ENCODE measurements around the gene SH3BP5L.
"Not testable (repeated sequence)": the region's sequence is repeated elsewhere in the genome, so short reads cannot be mapped to it uniquely, and the experiment has no call there.

The SH3BP5L gene

GRCh38 chr1:248800459-248800858 lies 25.3 kb downstream of the SH3BP5L start:
- no peak for FAIRE-seq
- no peak for DNase-seq (ENCODE audit: insufficient read length, low spot score)
- no peak for TF ChIP-seq CTCF (IDR thresholded peaks at IDR 0.05; ENCODE audit: insufficient read depth, missing control alignments)

GRCh38 chr1:248798791-248799190 lies 26.9 kb downstream of the SH3BP5L start:
- no peak for TF ChIP-seq CTCF (IDR thresholded peaks at IDR 0.05; ENCODE audit: insufficient read depth, missing control alignments)
- FAIRE-seq (peak; percentile 11), DNase-seq (ENCODE audit: insufficient read length, low spot score) (no peak)

- not testable (repeated sequence) for FAIRE-seq; DNase-seq (ENCODE audit: insufficient read length, low spot score)
These were observed 31.1 kb downstream of the SH3BP5L start for GRCh38 chr1:248794663-248795062.

- DNase-seq (ENCODE audit: insufficient read length, low spot score), result no peak
- FAIRE-seq, result no peak
These were observed 32.1 kb downstream of the SH3BP5L start for GRCh38 chr1:248793592-248793991.

GRCh38 chr1:248792342-248792741 lies 33.4 kb downstream of the SH3BP5L start:
- DNase-seq (ENCODE audit: insufficient read length, low spot score), result no peak
- no peak for FAIRE-seq
- TF ChIP-seq CTCF (IDR thresholded peaks at IDR 0.05; ENCODE audit: insufficient read depth, missing control alignments), result no peak

More at GRCh38 chr1:248793592-248793991, 32.1 kb downstream of the SH3BP5L start:
- TF ChIP-seq CTCF (IDR thresholded peaks at IDR 0.05; ENCODE audit: insufficient read depth, missing control alignments), result no peak

- FAIRE-seq (no peak), DNase-seq (ENCODE audit: insufficient read length, low spot score) (no peak)
- no peak for TF ChIP-seq CTCF (IDR thresholded peaks at IDR 0.05; ENCODE audit: insufficient read depth, missing control alignments)
These were observed 34.7 kb downstream of the SH3BP5L start for GRCh38 chr1:248791010-248791409.

- no peak for TF ChIP-seq CTCF (IDR thresholded peaks at IDR 0.05; ENCODE audit: insufficient read depth, missing control alignments)
- DNase-seq (ENCODE audit: insufficient read length, low spot score) (no peak), FAIRE-seq (no peak)
These were observed 35.3 kb downstream of the SH3BP5L start for GRCh38 chr1:248790456-248790855.

GRCh38 chr1:248789337-248789736 lies 36.4 kb downstream of the SH3BP5L start:
- DNase-seq (ENCODE audit: insufficient read length, low spot score); FAIRE-seq: not testable (repeated sequence)
